HepG2 (cell line): ENCODE results near the gene IL22. TPM values are rescaled to one million over a fixed set of nuclear protein-coding genes. Genes with fewer than 3 reads are reported as not detected.

ENCODE experiments used
- ATAC-seq: fragments of 200-7000 bp; cut with Tn5 transposase; 3 replicates; pipeline ENCODE4 v1.9.1; 2020; ENCODE audit warnings: mild to moderate bottlenecking, moderate library complexity
- BruUV-seq: library from RNA; stranded (reverse); fragments of 400-500 nt; replicated peaks from 2 replicates; lab custom pipeline; 2021; lab: Mats Ljungman, UMichigan
- CTCF ChIA-PET: fragments of 300-600 bp; formaldehyde crosslinking; extraction: SDS; loops from one replicate; lab custom pipeline; 2021; ENCODE audit warnings: low total read pairs, inconsistent platforms, low intra/inter-chr PET ratio; lab: Yijun Ruan, JAX
- POLR2A ChIA-PET: fragments of 350-600 bp; sonication (Branson Sonifier 250); formaldehyde crosslinking; loops from one replicate; lab custom pipeline; 2020; ENCODE audit warnings: antibody characterized with exemption, inconsistent platforms; lab: Yijun Ruan, JAX
- DNase-seq: peaks from one replicate; pipeline ENCODE4 v3.0.0-alpha.2; 2015; ENCODE audit warnings: low spot score
- FAIRE-seq: peaks from 3 replicates; lab custom pipeline; 2011; peaks lifted over from hg19 to GRCh38; lab: Jason Lieb, UNC
- H2AFZ ChIP-seq: one replicate; pipeline ENCODE4 v1.6.1; 2011; ENCODE audit warnings: low read length, inconsistent platforms
- H3K27ac ChIP-seq: fragments of 300-600 bp; 3 replicates; pipeline ENCODE4 v1.8.0; 2011; ENCODE audit warnings: mixed run types, mild to moderate bottlenecking, mixed read lengths, low read length, inconsistent platforms; ENCODE audit not compliant: insufficient read depth; ENCODE audit errors: extremely low read length
- H3K27me3 ChIP-seq, 2 experiments: fragments of 200-600 bp in 1 of 2; 2 replicates in 1 of 2; 3 replicates in 1 of 2; pipeline versions ENCODE4 v1.6.0 to v1.8.0; 2011; ENCODE audit warnings: low read length in 2 of 2, mild to moderate bottlenecking in 2 of 2, moderate library complexity in 2 of 2, inconsistent platforms in 1 of 2; ENCODE audit not compliant: insufficient read depth in 2 of 2, control insufficient read depth in 1 of 2
- H3K36me3 ChIP-seq, 2 experiments: fragments of 200-600 bp in 1 of 2; replicated peaks in 1 of 2; 2 replicates in 1 of 2; 3 replicates in 1 of 2; pipeline versions ENCODE4 v1.5.1 to v1.8.0; 2011; ENCODE audit warnings: low read length in 2 of 2, inconsistent platforms in 1 of 2; ENCODE audit not compliant: insufficient read depth in 2 of 2, control insufficient read depth in 1 of 2
- H3K4me1 ChIP-seq: 2 replicates; pipeline ENCODE4 v1.5.1; 2012; ENCODE audit warnings: low read length, inconsistent platforms; ENCODE audit not compliant: insufficient read depth
- H3K4me2 ChIP-seq: 2 replicates; pipeline ENCODE4 v1.6.0; 2011; ENCODE audit warnings: low read depth, low read length, inconsistent platforms
- H3K4me3 ChIP-seq, 3 experiments: fragments of 200-600 bp in 1 of 3; sonication (generic), shearing (Covaris generic) in 1 of 3; replicated peaks in 1 of 3; 2 replicates each; pipeline ENCODE4 v1.5.1; 2011 to 2016; ENCODE audit warnings: low read length in 3 of 3, inconsistent platforms in 2 of 3, low read depth in 2 of 3, mild to moderate bottlenecking in 2 of 3, control low read depth in 1 of 3, mixed read lengths in 1 of 3; ENCODE audit not compliant: insufficient read depth in 1 of 3
- H3K79me2 ChIP-seq: one replicate; pipeline ENCODE4 v1.6.1; 2011; ENCODE audit warnings: low read length, inconsistent platforms; ENCODE audit not compliant: insufficient read depth
- H3K9ac ChIP-seq: 2 replicates; pipeline ENCODE4 v1.6.0; 2011; ENCODE audit warnings: mild to moderate bottlenecking, low read depth, low read length, inconsistent platforms; ENCODE audit not compliant: insufficient read depth
- H3K9me3 ChIP-seq: 2 replicates; pipeline ENCODE4 v1.5.1; 2012; ENCODE audit warnings: mild to moderate bottlenecking, low read length
- H4K20me1 ChIP-seq: 2 replicates; pipeline ENCODE4 v1.6.0; 2011; ENCODE audit warnings: inconsistent platforms, mild to moderate bottlenecking, low read length, moderate library complexity; ENCODE audit not compliant: insufficient read depth
- PRMT3 ChIP-seq: sonication (generic); formaldehyde crosslinking; IDR thresholded peaks from 2 replicates; pipeline ENCODE4 v1.8.1; 2022; ENCODE audit warnings: low read depth, mild to moderate bottlenecking, moderate library complexity, missing genetic modification reagents, borderline replicate concordance
- SPEN ChIP-seq: sonication (generic); formaldehyde crosslinking; IDR thresholded peaks from 2 replicates; pipeline ENCODE4 v1.5.1; 2020; ENCODE audit warnings: low read depth, mild to moderate bottlenecking, missing genetic modification reagents
- U2AF1 ChIP-seq: fragments of 200-400 bp; formaldehyde crosslinking; optimal IDR thresholded peaks from 2 replicates; pipeline ENCODE3; 2017; ENCODE audit warnings: mild to moderate bottlenecking, low read depth, low read length
- ZNF12 ChIP-seq: sonication (generic); formaldehyde crosslinking; IDR thresholded peaks from 2 replicates; pipeline ENCODE4 v1.5.0; 2020; ENCODE audit warnings: missing genetic modification reagents
- WGBS: methylation state at CpG from one replicate; pipeline ENCODE4 v1.1.6; 2017; ENCODE audit warnings: low lambda C conversion rate; 5-methylcytosine and 5-hydroxymethylcytosine counted together
- in situ Hi-C: cut with HindIII; loops from 2 replicates; pipeline ENCODE4 v1.10.0; 2017; ENCODE audit warnings: low pct_unique_long_range_greater_than_20kb; ENCODE audit not compliant: extremely low pct_ligation_motif_present
- intact Hi-C: fragments of 100-400 bp; cut with micrococcal nuclease; formaldehyde crosslinking; loops from one replicate; pipeline ENCODE4 v1.10.0; 2022; ENCODE audit not compliant: unreplicated experiment
- polyA plus RNA-seq, 8 experiments: library from polyadenylated mRNA; depleted of rRNA in 3 of 8; stranded (reverse) in 7 of 8; unstranded in 1 of 8; fragments of >200 nt; fragmentation: Illumina TruSeq in 4 of 8; extraction: Trizol in 4 of 8; gene quantifications; 2 replicates each; pipeline versions ENCODE4 v1.2.1 to v1.2.3, GENCODE V29; 2011 to 2016; ENCODE audit warnings: low read depth in 4 of 8, missing spikeins in 1 of 8, mixed read lengths in 1 of 8; ENCODE audit not compliant: insufficient read depth in 1 of 8
- total RNA-seq, 5 experiments: library from RNA; depleted of rRNA; stranded (reverse); fragments of >200 nt; fragmentation: Illumina TruSeq; extraction: Trizol; gene quantifications; 2 replicates each; pipeline ENCODE4 v1.2.3, GENCODE V29; 2016; ENCODE audit warnings: low read depth in 1 of 5
- TF ChIP-seq, protein P1 (sequence below): sonication (generic); formaldehyde crosslinking; IDR thresholded peaks from 2 replicates; pipeline ENCODE4 v1.8.0; 2022; ENCODE audit warnings: mild to moderate bottlenecking, missing genetic modification reagents; ENCODE audit not compliant: insufficient replicate concordance
- TF ChIP-seq, protein P2 (sequence below): sonication (generic); formaldehyde crosslinking; IDR thresholded peaks from 2 replicates; pipeline ENCODE4; 2020; ENCODE audit warnings: missing genetic modification reagents, mild to moderate bottlenecking, borderline replicate concordance
- TF ChIP-seq, protein P3 (sequence below): sonication (generic); formaldehyde crosslinking; IDR thresholded peaks from 2 replicates; pipeline ENCODE4 v1.5.0; 2020; ENCODE audit warnings: mild to moderate bottlenecking, missing genetic modification reagents

IL22 gene
- total and polyA plus RNA-seq, 2 of the 13 experiments (the other 11 are each of a cell fraction or from before 2014, with no cell fraction given) = not detected

GRCh38 chr12:68229956-68230355 is 23.4 kb downstream of the IL22 start (continued):
- TF ChIP-seq, protein P1, sequence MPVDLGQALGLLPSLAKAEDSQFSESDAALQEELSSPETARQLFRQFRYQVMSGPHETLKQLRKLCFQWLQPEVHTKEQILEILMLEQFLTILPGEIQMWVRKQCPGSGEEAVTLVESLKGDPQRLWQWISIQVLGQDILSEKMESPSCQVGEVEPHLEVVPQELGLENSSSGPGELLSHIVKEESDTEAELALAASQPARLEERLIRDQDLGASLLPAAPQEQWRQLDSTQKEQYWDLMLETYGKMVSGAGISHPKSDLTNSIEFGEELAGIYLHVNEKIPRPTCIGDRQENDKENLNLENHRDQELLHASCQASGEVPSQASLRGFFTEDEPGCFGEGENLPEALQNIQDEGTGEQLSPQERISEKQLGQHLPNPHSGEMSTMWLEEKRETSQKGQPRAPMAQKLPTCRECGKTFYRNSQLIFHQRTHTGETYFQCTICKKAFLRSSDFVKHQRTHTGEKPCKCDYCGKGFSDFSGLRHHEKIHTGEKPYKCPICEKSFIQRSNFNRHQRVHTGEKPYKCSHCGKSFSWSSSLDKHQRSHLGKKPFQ = no peak
- TF ChIP-seq SPEN (no peak), PRMT3 (CRISPR knock-in tag) (no peak)
- TF ChIP-seq, protein P2, sequence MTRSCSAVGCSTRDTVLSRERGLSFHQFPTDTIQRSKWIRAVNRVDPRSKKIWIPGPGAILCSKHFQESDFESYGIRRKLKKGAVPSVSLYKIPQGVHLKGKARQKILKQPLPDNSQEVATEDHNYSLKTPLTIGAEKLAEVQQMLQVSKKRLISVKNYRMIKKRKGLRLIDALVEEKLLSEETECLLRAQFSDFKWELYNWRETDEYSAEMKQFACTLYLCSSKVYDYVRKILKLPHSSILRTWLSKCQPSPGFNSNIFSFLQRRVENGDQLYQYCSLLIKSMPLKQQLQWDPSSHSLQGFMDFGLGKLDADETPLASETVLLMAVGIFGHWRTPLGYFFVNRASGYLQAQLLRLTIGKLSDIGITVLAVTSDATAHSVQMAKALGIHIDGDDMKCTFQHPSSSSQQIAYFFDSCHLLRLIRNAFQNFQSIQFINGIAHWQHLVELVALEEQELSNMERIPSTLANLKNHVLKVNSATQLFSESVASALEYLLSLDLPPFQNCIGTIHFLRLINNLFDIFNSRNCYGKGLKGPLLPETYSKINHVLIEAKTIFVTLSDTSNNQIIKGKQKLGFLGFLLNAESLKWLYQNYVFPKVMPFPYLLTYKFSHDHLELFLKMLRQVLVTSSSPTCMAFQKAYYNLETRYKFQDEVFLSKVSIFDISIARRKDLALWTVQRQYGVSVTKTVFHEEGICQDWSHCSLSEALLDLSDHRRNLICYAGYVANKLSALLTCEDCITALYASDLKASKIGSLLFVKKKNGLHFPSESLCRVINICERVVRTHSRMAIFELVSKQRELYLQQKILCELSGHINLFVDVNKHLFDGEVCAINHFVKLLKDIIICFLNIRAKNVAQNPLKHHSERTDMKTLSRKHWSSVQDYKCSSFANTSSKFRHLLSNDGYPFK (CRISPR knock-in tag) = no peak

DNA sequence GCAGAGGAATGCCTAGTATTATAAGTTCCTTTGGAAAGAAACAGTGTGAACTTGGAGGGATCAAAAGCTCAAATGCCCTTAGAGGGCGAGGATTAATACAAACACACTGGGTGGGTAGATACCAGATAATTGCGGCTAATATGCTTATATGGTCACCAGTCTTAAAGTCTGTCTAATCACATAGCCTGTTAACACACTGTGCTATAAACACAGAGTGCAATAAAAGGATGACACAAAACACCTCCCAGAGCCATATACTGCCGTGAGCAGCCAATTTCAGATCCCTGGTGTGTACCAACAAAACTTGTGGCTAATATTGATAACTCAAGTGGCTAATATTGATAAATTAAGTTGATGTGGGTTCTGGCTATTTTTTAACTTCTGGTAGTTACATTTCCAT is 26.0 kb downstream of the IL22 start:
- intact Hi-C loops = no loop called here
- TF ChIP-seq, protein P3, sequence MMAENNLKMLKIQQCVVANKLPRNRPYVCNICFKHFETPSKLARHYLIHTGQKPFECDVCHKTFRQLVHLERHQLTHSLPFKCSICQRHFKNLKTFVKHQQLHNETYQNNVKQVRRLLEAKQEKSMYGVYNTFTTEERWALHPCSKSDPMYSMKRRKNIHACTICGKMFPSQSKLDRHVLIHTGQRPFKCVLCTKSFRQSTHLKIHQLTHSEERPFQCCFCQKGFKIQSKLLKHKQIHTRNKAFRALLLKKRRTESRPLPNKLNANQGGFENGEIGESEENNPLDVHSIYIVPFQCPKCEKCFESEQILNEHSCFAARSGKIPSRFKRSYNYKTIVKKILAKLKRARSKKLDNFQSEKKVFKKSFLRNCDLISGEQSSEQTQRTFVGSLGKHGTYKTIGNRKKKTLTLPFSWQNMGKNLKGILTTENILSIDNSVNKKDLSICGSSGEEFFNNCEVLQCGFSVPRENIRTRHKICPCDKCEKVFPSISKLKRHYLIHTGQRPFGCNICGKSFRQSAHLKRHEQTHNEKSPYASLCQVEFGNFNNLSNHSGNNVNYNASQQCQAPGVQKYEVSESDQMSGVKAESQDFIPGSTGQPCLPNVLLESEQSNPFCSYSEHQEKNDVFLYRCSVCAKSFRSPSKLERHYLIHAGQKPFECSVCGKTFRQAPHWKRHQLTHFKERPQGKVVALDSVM (CRISPR knock-in tag) = no peak
- TF ChIP-seq U2AF1 (no peak), ZNF12 (CRISPR knock-in tag) (no peak)

More for the DNA sequence above, 26.0 kb downstream of the IL22 start:
- Histone ChIP-seq H3K4me3 (no peak overlapping the region), H3K4me1 (no peaks in the 10 kb centered on the region), H3K27me3 (peaks cover 0 to 8% of the 10 kb centered on the region in 2 experiments; a peak in 1 of 5 replicates), H3K79me2 (no peaks in the 10 kb centered on the region), H3K4me2 (no peak overlapping the region), H4K20me1 (no peaks in the 10 kb centered on the region), H3K27ac (no peak overlapping the region), H2AFZ (no peak overlapping the region), H3K9me3 (no peaks in the 10 kb centered on the region), H3K9ac (no peak overlapping the region), H3K36me3 (no peaks in the 10 kb centered on the region)
- DNase-seq (no peak), ATAC-seq (no peak), FAIRE-seq (no peak)
- ChIA-PET POLR2A (no interaction called here), CTCF (no interaction called here)
- in situ Hi-C loops = no loop called here
- no TSS peak for BruUV-seq
- 17% methylated on average over 3 of the region's 3 CpGs for WGBS
